Hematopoietic multipotent progenitor cell treated with erythropoietin and hydrocortisone succinate and interleukin-3 and kit ligand, for 17 days (in vitro differentiated cells): ENCODE measurements around the gene SLC15A1.
"Not testable (repeated sequence)": the region's sequence is repeated elsewhere in the genome, so short reads cannot be mapped to it uniquely, and the experiment has no call there.

Source experiments
- DNase-seq: peaks from one replicate; pipeline ENCODE4 v3.0.0-alpha.2; 2015; ENCODE audit warnings: low spot score

SLC15A1 gene

DNA sequence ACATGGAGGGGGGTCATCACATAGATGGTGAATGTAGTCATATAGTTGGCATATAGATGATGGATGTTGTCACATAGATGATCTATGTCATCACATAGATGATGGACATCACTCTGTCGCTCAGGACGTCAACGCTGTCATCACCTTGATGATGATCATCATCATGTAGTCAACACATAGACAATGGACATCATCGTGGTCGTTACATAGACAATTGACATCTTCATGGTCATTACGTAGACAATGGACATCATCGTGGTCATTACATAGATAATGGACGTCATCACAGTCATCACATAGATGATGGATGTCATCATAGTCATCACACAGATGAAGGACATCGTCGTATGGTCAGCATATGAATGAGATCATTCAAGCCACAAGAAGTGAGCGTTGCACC is 28.6 kb upstream of the SLC15A1 start:
- no peak for DNase-seq

DNA sequence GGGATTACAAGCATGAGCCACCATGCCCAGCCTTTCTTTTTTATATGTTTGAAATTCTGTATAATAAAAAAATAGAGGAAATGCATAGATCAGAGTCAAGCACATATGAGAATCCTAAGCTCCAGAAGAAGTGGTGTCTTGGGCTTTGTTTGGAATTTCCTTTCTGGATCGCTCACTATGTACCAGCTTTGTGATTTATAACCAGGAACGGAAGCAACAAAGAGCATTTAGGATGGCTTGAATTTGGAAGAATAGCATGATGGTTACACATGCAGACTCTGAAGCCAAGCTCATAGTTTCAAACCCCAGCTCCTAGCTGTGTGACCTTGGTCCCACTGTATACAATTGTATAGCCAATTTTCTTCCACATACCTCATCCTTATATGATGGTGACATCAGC is 28.0 kb upstream of the SLC15A1 start:
- no peak for DNase-seq

DNA sequence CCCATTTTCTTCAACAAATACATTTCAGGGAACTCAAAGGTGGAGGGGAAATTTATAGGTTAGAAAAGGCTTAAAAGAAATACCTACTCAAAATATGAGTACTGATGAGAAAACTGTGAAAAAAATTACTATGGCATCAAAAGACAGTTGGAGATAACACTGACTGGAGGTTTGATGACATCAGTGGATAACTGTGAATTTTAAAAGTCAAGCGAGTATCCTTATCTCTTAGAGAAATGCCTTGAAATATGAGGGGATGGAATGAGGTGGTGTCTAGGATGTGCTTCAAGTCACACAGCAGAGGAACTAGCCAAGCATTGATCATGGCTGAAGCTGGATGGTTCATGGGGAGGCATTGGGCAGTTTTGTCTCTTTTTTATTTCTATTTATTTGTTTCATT is 27.2 kb upstream of the SLC15A1 start:
- DNase-seq = no peak

DNA sequence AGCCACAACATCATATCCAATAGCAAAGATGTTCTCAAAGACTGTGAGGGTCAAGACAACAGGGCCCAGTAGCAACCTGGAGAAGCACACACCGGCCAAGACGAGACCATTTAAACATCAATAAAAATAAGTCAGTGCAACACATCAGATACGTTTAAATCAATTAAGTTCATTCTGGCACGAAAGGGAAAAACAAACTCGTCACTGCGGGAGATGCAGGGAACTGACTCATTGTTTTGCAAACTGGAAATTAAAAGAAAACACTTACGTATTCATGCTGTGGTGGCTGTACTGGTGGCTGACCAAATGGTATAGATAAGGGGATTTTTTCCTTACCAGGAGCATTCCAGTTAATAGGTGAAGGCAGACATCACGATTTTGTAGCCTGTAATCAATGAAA is 26.3 kb upstream of the SLC15A1 start:
- no peak for DNase-seq

DNA sequence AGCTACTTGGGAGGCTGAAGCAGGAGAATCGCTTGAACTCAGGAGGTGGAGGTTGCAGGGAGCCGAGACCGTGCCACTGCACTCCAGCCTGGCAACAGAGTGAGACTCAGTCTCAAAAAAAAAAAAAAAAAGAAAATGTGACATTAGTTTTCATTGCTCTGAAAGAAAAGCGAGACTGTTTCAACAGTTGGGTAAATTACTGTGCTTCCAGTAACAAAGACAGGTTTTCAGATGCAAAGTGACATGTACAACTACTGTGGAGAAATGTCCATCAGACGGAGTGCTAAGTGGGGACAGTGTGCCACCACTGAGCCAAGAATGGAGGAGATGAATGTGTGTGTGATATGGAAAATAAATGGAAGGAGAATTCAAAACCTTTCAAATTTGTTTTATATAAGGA is 24.2 kb upstream of the SLC15A1 start:
- DNase-seq = no peak

DNA sequence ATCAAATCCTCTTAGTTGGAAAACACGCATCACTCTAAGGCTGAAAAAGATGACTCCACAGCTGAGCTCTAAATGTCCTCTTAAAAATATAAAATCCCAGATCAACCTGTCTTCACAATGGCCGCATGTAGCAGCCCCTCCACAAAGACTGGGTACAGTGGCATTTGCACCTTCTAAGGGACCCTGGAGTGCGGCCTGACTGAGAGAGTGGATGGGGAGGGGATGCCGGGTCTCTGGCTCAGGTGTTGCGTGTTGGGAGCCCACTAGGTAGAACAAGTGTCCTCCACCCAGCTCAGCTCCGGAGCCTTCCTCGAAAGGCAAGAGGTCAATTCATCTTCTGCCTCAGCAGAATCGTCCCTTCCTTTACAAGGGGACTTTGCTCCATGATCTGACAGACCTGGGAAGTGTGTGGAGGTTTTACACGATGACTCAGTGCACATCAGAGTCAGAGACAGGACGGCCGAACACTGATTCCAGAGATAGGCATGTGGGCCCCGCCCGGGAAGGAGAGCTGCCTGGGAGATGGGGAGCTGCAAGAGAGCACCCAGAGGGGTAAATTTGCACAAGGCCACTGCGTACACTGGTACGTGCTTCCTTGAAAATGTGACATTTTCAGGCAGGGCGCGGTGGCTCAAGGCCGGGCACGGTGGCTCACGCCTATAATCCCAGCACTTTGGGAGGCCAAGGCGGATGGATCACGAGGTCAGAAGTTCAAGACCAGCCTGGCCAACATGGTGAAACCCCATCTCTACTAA is 23.5 kb upstream of the SLC15A1 start:
- no peak for DNase-seq

DNA sequence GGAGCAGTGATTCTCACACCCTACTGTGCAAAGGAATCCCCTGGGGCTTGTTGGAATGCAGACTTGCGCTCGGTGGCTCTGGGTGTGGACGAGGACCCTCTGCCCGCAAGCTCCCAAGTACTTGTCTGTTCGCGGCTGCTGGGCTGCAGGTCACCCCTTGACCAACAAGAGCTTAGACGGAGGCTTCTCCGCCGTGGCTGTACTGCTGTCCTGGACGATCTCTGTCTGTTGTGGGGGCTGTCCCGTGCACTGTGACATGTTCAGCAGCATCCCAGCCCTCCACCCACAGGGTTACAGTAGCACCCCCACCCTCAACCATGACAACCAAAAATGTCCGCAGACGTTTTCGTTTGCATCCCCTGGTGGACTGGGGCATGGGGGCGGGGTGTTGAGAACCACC is 22.9 kb upstream of the SLC15A1 start:
- no peak for DNase-seq

DNA sequence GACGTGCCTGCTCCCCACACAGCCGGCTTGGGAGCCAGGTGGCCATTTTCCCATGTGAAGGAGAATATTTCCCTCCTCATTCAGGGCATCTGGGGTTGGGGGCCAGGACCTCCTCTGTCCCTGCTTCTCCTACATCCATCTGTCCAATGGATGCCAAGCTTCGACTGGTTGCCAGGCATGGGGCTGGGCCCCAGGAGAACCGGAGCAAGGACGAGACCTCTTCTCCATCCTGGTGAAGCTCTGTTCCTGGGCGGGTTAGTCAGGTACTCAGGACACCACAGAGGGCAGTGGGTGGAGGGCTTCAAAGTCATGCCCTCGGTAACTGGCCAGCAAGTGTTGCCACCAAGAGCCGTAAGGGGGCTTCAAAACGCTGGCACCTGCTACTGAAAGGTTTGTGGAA is 22.3 kb upstream of the SLC15A1 start:
- no peak for DNase-seq

DNA sequence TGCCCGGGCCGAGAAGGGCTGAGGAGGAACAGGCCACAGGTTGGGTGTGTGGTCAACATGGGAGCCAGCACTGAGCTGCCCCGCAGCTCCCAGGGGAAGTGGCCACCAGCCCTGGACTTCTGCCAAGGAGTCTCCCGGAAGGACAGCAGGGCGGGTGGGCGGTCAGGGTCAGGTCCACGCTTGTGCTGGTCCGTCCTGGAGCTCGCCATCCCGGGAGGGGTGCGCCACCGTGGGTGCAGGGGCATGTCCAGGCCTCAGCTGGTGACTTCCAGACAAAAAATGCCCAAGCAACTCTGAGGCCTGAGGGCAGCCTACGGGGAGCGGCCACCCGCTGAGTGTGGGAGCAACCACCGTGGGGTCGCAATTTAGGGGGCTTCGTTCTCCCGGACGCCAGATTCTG is 21.4 kb upstream of the SLC15A1 start:
- no peak for DNase-seq

DNA sequence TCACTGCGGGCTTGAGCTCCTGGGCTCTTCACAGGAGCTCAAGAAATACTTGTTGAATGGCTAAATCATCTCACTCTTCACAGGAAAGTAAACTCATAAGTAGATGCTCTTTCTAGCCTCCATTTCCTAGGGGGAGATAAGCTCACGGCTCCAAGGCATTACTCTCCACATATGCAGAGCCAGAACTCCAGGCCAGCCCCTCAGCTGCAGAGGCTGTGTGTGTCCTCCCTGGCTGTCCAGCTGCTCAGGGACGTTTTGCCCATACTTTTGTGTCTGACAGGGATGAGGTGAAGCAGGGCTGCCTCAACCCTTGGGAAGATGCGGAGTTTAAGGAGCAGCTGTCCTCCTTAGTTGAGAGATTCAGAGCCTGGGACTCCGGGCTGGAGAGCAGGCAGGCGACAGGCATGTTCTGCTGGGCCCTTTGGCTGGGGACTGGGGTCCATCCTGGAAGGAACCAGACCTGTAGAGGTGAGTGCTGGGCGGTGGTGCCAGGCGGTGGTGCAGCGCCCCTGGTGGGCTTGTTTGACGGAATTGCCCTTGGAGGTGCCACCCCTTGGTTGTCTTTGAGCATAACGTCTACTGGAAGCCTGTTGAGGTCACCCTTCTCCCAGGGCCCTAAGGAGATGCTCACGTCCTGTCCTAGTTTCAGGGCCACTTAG is 20.5 kb upstream of the SLC15A1 start:
- no peak for DNase-seq

DNA sequence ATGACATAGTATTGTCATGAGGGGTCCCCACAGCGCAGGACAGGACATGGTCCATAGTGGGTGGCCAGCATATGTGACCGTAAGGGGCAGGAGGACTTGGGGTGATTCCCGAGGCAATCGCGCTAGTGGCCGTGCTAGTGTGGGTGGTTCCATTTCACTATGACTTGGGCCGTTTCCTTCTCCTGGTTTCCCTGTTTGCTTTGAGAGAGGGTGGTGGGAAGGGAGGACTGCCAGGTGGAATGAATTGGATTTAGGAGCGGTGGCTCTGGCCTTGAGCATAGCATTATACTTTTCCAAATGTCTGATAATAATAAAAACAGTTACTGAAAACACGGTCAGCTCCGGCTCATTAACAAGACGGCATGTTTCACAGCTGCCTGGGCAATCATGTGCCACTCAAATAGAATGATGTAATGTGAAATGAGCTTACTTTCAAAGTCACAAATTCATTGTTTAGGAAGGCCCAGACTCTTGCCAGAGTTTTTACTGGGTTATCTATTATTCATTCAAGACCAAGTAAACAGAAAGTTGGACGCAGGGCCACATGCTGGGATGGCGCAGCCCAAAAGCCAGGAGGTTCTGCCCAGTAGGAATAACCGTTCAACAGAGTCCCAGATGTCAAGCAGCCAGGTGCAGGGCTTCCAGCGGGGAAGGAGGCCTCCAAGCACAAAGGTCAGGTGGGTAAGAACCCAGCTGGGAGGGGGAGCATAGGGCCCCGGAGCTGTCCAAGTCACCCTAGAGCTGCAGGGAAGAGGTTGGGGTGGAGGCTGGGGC is 19.6 kb upstream of the SLC15A1 start:
- DNase-seq = no peak

DNA sequence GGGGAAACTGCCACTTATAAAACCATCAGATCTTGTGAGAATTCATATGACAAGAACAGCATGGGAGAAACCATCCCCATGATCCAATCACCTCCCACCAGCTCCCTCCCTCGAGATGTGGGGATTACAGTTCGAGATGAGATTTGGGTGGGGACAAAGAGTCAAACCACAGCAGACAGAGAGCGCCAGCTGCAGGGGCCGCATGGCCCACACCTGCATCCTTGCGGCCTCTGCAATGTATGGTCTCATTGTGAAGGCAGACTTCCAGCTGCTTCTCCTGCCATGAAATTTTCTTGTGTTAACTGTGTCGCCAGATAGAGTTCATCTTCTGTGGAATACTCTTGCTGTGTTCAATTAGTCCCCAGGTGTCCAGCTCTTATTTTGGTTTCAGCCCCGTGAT is 17.3 kb upstream of the SLC15A1 start:
- DNase-seq = no peak

DNA sequence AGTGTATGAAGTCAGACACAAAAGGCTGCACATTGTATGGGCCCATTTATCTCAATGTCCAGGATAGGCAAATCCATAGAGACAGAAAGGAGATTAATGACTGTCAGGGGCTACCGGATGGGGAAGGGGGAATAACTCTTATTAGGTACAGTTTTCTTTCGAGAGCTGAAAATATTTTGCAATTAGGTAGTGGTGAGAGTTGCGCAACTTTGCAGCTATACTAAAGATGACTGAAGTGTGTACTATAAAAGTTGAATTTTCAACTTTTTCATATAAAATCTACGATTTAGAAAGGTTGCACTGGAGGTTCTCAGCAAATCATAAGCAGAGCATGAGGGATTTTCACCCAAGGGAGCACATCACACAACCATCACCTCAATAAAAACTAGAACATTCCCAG is 16.1 kb upstream of the SLC15A1 start:
- DNase-seq = no peak

DNA sequence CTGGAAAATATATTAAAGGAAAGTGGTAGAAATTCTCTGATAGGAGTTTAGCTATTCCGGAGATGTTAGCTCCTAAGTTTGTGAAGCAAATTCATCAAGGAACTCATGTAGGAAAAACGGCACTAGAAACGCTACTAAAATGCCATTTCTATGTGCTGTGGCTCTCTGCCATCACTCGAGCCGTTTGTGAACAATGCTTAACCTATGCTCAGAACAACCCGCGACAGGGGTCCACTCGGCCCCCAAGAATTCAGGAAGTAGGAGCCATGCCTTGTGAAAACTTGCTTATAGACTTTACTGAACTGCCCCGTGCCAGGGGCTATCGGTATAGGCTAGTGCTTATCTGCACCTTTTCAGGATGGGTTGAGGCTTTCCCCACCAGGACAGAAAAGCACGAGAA is 14.2 kb upstream of the SLC15A1 start:
- no peak for DNase-seq

DNA sequence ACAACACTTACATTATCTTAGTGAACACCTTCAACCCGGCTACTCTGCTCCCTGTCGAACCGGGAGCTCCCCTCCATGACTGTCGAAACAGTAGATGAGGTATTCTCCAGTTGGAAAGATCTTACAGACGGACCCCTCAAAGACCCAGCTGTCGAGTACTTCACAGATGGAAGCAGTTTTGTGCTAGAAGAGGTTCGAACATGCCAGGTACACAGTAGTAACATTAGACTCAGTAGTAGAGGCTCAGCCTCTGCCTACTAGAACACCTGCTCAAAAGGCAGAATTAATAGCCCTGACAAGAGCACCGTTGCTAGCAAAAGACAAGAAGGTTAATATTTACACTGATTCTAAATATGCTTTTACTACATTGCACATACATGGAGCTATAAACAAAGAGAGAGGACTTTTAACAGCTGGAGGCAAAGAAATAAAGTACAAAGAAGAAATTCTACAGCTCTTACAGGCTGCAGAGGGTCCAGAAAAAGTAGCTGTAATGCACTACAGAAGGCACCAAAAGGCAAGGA is 13.6 kb upstream of the SLC15A1 start:
- no peak for DNase-seq

DNA sequence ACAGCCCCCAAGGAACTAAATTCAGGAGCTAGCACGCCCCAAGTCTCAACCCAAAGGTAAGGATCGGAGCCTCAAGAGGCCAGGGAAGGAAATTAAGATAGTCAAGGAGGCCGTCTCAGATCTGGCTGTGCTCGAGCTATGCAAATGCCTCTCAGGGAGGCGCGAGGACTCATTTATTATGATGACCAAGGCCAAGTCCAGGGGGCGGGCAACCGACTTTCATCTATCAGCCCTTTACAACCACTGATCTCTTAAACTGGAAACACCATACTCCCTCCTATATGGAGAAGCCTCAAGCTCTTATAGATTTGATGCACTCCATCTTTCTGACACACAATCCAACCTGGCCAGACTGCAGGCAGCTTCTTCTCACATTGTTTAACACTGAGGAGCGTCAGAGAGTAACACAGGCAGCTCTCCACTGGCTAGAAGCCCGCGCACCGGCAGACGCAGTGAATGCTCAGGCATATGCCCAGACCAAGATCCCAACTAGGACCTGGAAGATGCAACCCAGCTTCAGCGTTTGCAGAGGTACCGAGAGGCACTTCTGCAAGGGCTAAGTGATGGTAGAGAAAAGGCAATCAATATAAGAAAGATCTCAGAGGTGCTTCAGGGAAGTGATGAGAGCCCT is 9.6 kb upstream of the SLC15A1 start:
- DNase-seq = no peak

DNA sequence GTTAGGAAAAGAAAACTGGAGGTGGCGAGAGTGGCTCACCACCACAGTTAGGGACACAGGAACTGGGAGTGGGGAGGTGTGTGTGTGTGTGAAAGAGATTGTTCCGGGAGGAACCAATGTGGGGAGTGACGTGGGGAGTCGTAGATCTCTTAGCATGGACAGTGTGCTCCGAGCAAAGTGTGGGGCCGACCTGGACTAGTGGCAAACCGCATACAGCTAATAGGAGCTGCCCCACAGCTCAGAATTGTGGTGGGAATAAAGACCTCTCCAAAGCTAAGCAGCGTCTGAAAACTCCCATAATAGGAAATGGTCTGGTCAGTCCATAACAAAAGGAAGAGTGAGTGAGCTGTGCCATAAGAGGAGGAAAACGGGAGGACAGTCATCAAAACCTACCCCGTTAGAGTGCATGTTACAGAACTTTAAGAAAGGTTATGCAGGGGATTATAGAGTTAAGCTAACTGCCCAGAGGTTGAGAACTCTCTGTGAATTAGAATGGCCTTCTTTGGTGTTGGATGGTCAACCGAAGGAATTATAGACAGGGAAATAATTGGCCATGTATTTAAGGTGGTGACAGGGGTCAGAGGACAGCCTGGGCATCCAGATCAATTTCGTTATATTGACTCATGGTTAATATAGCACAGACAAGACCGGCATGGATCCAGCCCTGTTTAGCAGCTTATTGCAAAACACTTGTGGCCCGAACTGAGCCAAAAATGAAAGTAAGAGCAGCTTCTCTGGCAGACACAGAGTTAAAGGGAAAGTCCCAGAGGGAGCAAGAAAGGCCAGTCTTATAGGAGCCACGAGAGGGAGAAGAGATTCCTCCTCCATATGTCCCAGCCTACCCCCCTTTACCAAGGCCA is 8.9 kb upstream of the SLC15A1 start:
- DNase-seq = no peak

DNA sequence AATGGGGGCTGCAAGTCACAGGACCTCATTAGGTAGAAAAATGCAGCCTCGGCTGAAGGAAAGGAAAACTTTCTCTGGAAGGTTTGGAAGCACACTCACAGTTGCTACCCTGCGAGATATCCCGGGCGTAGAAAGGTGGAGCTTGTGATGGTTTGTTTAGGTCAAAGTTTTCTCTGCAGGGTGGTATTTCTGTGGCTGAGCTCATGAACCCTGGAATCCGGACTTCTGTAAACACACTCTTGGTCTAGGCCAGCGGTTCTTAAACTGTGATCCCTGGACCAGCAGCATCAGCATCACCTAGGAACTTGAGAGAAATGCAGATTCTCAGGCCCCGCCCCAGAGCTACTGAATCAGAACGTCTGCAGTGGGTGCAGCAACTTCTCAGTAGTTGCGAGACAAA is 3.3 kb upstream of the SLC15A1 start:
- no peak for DNase-seq

DNA sequence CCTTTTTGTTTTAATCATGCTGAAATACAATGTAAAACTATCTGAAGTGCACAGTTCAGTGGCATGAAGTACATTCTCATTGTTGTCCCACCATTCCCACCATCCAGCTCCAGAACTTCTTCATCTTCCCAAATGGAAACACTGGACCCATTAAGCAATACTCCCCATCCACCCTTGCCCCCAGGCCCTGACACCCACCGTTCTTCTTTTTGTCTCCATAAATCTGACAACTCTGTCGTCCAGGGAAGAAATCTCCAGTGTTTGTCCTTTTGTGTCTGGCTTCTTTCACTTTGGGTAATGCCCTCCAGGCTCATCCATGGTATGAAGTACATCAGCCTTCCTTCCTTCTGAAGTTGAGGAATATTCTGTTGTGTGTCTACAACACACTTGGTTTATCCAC is 2.6 kb upstream of the SLC15A1 start:
- no peak for DNase-seq

DNA sequence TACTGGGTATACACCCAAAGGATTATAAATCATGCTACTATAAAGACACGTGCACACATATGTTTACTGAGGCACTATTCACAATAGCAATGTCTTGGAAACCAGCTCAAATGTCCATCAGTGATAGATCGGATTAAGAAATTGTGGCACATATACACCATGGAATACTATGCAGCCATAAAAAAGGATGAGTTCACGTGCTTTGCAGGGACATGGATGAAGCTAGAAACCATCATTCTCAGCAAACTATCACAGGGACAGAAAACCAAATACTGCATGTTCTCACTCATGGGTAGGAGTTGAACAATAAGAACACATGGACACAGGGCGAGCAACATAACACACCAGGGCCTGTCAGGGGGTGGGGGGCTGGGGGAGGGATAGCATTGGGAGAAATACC is 2.0 kb upstream of the SLC15A1 start:
- DNase-seq = not testable (repeated sequence)

DNA sequence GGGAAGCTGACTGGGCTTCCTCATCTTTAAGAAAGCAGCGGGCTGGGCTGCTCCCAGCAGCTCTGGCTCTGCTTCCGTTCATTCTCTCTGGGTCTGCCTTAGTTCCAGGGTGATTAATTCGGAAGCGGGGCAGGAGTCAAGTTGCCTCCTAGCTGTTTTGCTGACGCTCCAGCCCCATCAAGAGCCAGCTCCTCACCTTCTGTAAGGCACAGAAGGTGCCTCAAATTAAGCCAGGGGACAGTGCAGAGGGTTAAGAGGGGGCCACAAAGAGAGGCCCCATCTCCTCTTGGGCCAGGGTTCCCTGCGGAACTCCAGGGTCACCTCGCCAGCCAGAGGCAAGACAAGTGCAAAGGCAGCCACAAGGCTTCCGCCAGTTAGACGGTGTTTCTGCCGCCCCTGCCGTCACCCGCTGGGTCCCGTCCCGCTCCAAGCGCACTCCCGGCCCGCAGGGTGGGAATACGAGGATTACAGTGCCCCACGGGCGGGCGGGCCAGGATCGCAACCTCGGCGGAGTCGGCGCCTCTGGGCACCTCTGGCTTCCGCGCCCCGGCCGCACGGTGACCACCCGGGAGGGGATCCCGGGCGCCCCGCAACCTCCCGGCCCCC is 508 bp downstream of the SLC15A1 start:
- no peak for DNase-seq
